PFSK-1 (cell line): ENCODE results near the gene CNGA3.

Experiments used
- POLR2AphosphoS5 ChIP-seq: IDR thresholded peaks from 2 replicates; pipeline ENCODE4 v1.6.1; 2012; ENCODE audit warnings: low read depth, mild to moderate bottlenecking, control low read depth, low read length, moderate library complexity
- SIN3A ChIP-seq: IDR thresholded peaks from 2 replicates; pipeline ENCODE4 v1.6.1; 2012; ENCODE audit warnings: mild to moderate bottlenecking, low read length, moderate library complexity, borderline replicate concordance; ENCODE audit not compliant: insufficient read depth

DNA sequence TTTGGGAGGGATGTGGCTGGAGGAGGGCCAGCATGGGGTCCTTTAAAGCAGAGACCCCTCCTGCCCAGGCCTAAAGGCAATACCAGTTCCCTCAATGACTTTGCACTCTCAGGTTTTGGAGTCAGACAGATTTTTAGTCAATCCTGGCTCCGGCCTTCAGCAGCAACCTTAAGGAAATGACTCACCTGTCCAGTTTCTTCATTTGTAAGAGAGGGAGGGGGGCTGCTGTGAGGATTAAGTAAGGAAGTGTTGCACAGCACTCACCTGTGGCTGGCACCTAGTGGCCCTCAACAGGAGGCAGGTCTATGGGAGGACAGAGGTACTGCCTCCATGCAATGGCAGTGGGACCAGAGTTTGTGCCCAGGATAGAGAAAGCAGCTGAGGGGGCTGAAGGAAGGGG is 13.7 kb downstream of the CNGA3 start:
- TF ChIP-seq SIN3A = no peak
- no peak for TF ChIP-seq POLR2AphosphoS5
